Choroid plexus epithelial cell (primary cell): ENCODE data around the gene BCO2.

Experiments
- DNase-seq: peaks from one replicate; pipeline ENCODE4 v3.0.0-alpha.2; 2010; ENCODE audit warnings: low read depth
- H3K4me3 ChIP-seq: 2 replicates; pipeline ENCODE4 v1.5.1; 2011; ENCODE audit warnings: low read depth, mild to moderate bottlenecking, control low read depth, low read length, moderate library complexity
- TF ChIP-seq, protein P1 (sequence below): conservative IDR thresholded peaks from 2 replicates; pipeline ENCODE4 v1.5.1; 2011; ENCODE audit warnings: low read depth, mild to moderate bottlenecking, control low read depth, inconsistent platforms, low read length, moderate library complexity

BCO2 gene

DNA sequence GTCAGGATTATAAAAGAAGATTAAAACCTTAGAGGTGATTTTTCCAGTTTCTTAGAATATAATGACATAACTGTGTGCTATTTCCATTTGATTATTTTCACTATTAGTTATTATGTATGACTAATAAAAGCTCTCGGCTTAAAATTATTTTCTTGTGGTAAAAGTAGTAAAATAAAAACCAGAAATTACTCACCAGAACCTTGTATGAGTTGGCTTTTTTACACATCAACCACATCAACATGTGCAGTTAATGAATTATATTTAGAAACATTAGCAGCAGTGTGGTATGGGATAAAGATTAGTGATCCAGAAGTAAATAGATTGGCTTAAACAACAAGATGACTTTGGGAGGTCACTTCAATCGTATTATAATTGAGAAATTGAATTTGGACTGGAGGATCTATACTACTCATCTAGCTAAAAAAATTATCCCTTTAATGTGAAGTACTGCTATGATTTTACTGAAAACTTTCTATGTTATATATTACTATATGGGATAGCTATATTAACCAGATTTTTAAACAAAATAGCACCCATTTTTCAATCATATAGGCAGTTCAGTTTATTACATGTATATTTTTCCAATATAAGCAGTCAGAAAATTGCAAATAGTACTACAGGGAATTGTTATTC lies 2.8 kb upstream of the BCO2 start:
- no peak overlapping the region for H3K4me3 ChIP-seq
- TF ChIP-seq, protein P1, sequence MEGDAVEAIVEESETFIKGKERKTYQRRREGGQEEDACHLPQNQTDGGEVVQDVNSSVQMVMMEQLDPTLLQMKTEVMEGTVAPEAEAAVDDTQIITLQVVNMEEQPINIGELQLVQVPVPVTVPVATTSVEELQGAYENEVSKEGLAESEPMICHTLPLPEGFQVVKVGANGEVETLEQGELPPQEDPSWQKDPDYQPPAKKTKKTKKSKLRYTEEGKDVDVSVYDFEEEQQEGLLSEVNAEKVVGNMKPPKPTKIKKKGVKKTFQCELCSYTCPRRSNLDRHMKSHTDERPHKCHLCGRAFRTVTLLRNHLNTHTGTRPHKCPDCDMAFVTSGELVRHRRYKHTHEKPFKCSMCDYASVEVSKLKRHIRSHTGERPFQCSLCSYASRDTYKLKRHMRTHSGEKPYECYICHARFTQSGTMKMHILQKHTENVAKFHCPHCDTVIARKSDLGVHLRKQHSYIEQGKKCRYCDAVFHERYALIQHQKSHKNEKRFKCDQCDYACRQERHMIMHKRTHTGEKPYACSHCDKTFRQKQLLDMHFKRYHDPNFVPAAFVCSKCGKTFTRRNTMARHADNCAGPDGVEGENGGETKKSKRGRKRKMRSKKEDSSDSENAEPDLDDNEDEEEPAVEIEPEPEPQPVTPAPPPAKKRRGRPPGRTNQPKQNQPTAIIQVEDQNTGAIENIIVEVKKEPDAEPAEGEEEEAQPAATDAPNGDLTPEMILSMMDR = no peak
- DNase-seq = no peak

DNA sequence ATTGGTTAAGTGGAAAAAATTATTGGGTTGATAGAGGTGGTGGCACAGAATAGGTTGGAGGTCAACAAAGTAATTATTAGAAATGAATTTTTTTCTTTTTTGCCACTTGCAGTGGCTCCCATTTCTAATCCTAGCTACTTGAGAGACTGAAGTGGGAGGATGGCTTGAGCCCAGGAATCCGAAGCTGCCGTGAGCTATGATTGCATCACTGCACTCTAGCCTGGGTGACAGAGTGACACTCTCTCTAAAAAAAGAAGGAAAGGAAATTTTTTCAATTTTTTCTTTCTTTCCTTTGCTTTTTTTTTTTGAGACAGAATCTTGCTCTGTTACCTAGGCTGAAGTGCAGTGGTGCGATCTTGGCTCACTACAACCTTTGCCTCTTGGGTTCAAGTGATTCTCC lies 2.2 kb upstream of the BCO2 start:
- H3K4me3 ChIP-seq = no peak overlapping the region
- TF ChIP-seq, protein P1 = no peak
- DNase-seq = no peak

DNA sequence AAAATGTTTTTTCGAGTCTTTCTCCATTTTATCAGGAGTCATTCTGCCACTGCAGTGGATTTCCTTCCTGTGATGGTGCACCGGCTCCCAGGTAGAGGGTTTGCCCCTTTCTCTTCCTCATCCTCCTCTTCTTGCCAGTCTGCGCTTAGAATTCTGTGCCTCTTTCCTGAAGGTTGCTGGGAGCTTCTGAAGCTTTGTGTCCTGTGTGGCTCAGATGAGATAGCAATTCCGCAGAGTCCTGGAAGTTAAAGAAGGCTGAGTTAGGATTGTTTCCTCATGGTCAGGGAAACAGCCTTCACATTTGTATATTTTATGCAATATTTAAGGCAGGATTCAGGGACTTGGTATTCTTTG lies 264 bp downstream of the BCO2 start:
- TF ChIP-seq, protein P1 = no peak
- peak overlapping the region; percentile 43 for H3K4me3 ChIP-seq
- DNase-seq = no peak

DNA sequence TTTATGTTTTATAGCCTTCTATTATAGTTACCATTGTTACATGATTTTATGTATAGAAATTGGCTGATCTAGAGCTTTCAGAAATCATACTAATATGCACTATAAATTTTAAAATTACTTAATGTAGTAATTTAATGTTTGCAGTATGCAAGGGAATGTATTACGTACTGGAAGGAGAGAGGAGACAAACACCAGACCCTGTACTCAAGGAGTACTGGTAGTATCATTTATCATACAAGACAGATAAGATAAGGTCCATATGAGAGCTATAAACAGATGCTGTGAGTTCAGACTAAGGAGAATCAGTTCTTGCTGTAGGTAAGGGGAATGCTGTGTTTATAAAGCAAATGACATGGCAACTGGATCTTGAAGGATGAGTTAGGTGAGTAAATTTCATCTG lies 765 bp downstream of the BCO2 start:
- no peak for DNase-seq
- no peak overlapping the region for H3K4me3 ChIP-seq
- TF ChIP-seq, protein P1 = no peak

DNA sequence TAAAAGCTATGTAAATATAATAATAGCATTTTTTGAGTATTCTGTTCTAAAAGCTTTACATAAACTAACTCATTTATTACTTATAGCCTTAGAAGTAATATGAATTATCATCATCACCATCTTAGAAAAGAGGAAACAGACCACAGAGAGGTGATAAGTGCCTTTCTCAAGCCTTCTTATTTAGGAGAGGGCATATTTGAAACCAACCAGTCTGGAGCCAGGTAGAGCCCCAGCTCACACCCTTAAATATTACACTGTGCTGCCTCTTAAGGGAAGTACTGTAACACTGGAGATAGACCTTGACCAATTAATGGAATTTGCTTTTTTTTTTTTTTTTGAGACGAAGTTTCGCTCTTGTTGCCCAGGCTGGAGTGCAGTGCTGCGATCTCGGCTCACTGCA lies 2.3 kb downstream of the BCO2 start:
- TF ChIP-seq, protein P1 = no peak
- no peak for DNase-seq
- H3K4me3 ChIP-seq = no peak overlapping the region

DNA sequence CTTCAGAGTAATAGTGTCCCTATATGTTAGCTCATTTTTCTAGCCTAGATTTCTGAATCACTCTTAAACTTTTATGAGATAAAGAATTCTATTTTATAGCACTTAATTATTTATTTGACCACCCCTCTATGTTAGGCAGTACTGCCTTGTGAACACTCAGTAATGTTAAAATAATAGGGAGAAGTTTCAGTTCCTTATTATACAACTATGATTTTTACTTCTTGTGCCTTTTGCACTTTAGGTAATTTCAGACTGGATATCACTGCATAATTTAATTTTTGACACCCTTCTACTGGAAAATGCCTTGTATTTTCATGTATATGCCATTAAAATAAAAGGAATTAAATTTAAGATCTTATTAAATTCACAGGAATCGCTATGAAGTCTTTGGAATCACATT lies 3.1 kb downstream of the BCO2 start:
- DNase-seq = no peak
- TF ChIP-seq, protein P1 = no peak
- H3K4me3 ChIP-seq = no peak overlapping the region

DNA sequence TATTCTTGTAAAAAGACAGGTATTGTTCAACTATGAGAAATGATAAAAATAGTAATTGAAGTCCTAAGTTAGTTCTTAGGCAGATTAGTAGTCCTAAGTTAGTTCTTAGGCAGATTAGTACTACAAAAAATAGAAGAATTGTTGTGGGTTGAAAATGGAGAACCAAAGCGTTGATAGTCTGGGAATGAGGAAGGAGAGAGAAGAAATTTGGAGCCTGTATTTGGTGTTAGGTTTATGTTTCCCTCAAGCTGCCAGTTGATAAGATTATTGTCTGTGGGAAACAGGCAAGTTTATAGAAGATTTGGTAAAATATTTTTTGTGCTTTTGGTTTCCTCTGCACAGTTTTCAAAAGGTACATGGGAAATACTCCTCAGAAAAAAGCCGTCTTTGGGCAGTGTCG lies 3.6 kb downstream of the BCO2 start:
- no peak overlapping the region for H3K4me3 ChIP-seq
- TF ChIP-seq, protein P1 = no peak
- DNase-seq = no peak
